Gastroesophageal sphincter (tissue), 4 donors: ENCODE data around the gene SEMA4G. TPM values are rescaled to one million over a fixed set of nuclear protein-coding genes. Genes with fewer than 3 reads are reported as not detected.

ENCODE experiments used
- ATAC-seq: fragments of 150-250 bp; one replicate; pipeline ENCODE4 v1.9.1; 2016; ENCODE audit warnings: mild to moderate bottlenecking, moderate library complexity
- H3K27ac ChIP-seq, 4 donors: fragments of 200-600 bp; sonication (generic) in 3 of 4; 1 replicate in 3 of 4; 2 replicates in 1 of 4; pipeline ENCODE4 v1.5.1; 2016 to 2019
- H3K27me3 ChIP-seq: fragments of 200-600 bp; sonication (generic); one replicate; pipeline ENCODE4 v1.5.1; 2019
- H3K36me3 ChIP-seq, 2 donors: fragments of 200-600 bp; sonication (generic); one replicate each; pipeline ENCODE4 v1.5.1; 2019; ENCODE audit warnings: control low read depth in 1 of 2
- H3K4me1 ChIP-seq, 3 donors: fragments of 200-600 bp; sonication (generic); 1 replicate in 2 of 3; 2 replicates in 1 of 3; pipeline ENCODE4 v1.5.1; 2016 to 2019; ENCODE audit warnings: control low read depth in 2 of 3
- H3K4me3 ChIP-seq, 2 donors: fragments of 200-600 bp; sonication (generic); one replicate each; pipeline ENCODE4 v1.5.1; 2019; ENCODE audit warnings: mild to moderate bottlenecking in 1 of 2, moderate library complexity in 1 of 2
- H3K9me3 ChIP-seq, 3 donors: fragments of 200-600 bp; sonication (generic); one replicate each; pipeline ENCODE4 v1.5.1; 2017 to 2019; ENCODE audit warnings: control low read depth in 2 of 3
- EP300 ChIP-seq: sonication (generic); formaldehyde crosslinking; IDR thresholded peaks from one replicate; pipeline ENCODE4 v1.6.1; 2017; ENCODE audit warnings: antibody characterized with exemption, mild to moderate bottlenecking
- POLR2A ChIP-seq, 2 donors: fragments of 450-650 bp; IDR thresholded peaks; one replicate each; pipeline ENCODE4 v1.6.1; 2017; ENCODE audit warnings: antibody characterized with exemption in 2 of 2, mild to moderate bottlenecking in 2 of 2, moderate library complexity in 1 of 2
- POLR2AphosphoS5 ChIP-seq: sonication (generic); formaldehyde crosslinking; IDR thresholded peaks from one replicate; pipeline ENCODE4 v1.6.1; 2017; ENCODE audit warnings: antibody characterized with exemption
- WGBS, 2 donors: methylation state at CpG; one replicate each; pipeline ENCODE4 v1.1.5; 2018; ENCODE audit warnings: low coverage in 1 of 2; 5-methylcytosine and 5-hydroxymethylcytosine counted together
- total RNA-seq, 4 donors: library from RNA; depleted of rRNA; stranded (reverse); fragments of >200 nt; gene quantifications; one replicate each; pipeline ENCODE4 v1.1.0, GENCODE V29; 2016
- TF ChIP-seq, protein P1 (sequence below), 4 experiments: fragments of 200-600 bp in 2 of 4; fragments of 450-650 bp in 2 of 4; sonication (generic) in 1 of 4; IDR thresholded peaks; one replicate each; pipeline ENCODE4 v1.5.1; 2017 to 2019; ENCODE audit warnings: antibody characterized with exemption in 4 of 4, mild to moderate bottlenecking in 2 of 4, moderate library complexity in 2 of 4

SEMA4G gene
- total RNA-seq, 4 donors from 2014 or later: 1.9 to 2.7 (median 2.1) TPM

DNA sequence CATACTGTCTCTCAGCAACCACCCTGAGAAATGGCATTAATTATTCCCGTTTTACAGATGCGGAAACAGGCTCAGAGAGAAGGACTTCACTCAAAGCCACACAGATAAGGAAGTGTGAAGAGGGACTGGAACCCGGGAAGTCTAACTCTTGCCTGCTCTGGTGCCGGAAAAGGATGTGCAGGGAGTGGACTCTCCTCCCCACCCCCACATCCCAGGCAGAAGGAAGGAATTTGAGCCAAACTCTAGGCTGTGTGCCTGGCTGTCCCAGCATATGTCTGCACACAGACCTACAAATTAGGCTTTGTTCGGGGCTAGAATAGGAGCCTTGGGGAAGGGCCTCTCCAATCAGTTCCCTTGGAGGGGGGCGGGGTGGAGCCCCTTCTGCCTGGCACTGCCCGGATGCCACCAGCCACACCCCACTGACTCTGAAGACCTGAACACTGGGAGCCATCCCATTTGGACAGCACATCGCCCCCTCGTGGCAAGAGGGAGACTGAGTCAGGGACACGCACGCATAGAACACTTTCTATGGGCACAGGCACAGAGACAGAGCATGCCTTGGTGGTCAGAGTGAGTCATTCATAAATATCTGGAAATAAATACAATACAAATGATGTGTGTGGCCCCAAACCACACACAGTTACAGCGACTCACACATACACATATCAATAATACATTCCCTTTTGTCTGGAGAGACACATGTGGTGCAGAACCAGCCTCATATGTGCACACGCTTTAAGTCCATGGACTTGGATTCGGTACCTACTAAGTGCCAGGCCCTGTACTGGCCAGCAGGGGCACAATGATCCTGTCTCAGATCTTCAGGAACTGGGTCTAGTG lies 43.4 kb downstream of the SEMA4G start:
- Histone ChIP-seq H3K4me1 (peaks cover 0 to 53% (median 25%) of the 10 kb centered on the region in 3 donors), H3K9me3 (no peaks in the 10 kb centered on the region), H3K27ac (peak overlapping the region in 3 of 4 donors; percentile 52 to 66 (median 55)), H3K27me3 (peaks cover 20% of the 10 kb centered on the region), H3K36me3 (no peaks in the 10 kb centered on the region), H3K4me3 (no peak overlapping the region)
- peak; percentile 94 for ATAC-seq
- 4 to 9% methylated on average over 3 to 9 of the region's 14 CpGs for WGBS, 2 donors
- no peak for TF ChIP-seq EP300
- TF ChIP-seq POLR2AphosphoS5: peak; percentile 61
- TF ChIP-seq, protein P1, sequence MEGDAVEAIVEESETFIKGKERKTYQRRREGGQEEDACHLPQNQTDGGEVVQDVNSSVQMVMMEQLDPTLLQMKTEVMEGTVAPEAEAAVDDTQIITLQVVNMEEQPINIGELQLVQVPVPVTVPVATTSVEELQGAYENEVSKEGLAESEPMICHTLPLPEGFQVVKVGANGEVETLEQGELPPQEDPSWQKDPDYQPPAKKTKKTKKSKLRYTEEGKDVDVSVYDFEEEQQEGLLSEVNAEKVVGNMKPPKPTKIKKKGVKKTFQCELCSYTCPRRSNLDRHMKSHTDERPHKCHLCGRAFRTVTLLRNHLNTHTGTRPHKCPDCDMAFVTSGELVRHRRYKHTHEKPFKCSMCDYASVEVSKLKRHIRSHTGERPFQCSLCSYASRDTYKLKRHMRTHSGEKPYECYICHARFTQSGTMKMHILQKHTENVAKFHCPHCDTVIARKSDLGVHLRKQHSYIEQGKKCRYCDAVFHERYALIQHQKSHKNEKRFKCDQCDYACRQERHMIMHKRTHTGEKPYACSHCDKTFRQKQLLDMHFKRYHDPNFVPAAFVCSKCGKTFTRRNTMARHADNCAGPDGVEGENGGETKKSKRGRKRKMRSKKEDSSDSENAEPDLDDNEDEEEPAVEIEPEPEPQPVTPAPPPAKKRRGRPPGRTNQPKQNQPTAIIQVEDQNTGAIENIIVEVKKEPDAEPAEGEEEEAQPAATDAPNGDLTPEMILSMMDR (IDR thresholded peaks at IDR 0.05): peak in 3 of 4 experiments; percentile 82 to 98 (median 87)
- TF ChIP-seq POLR2A (IDR thresholded peaks at IDR 0.05): no peak

GRCh38 chr10:101013365-101013825 lies 44.1 kb downstream of the SEMA4G start:
- TF ChIP-seq POLR2A (IDR thresholded peaks at IDR 0.05) (no peak), EP300 (no peak), POLR2AphosphoS5 (no peak)
- TF ChIP-seq, protein P1 (IDR thresholded peaks at IDR 0.05): no peak
- H3K4me3 ChIP-seq: no peak overlapping the region
- H3K27me3 ChIP-seq: peaks cover 25% of the 10 kb centered on the region
- ATAC-seq: no peak
- 42 to 47% methylated on average over 8 to 9 of the region's 9 CpGs for WGBS, 2 donors
- H3K9me3 ChIP-seq: no peaks in the 10 kb centered on the region
- H3K4me1 ChIP-seq: peaks cover 0 to 52% (median 18%) of the 10 kb centered on the region in 3 donors
- peak overlapping the region in 3 of 4 donors; percentile 52 to 66 (median 55) for H3K27ac ChIP-seq
- no peaks in the 10 kb centered on the region for H3K36me3 ChIP-seq

DNA sequence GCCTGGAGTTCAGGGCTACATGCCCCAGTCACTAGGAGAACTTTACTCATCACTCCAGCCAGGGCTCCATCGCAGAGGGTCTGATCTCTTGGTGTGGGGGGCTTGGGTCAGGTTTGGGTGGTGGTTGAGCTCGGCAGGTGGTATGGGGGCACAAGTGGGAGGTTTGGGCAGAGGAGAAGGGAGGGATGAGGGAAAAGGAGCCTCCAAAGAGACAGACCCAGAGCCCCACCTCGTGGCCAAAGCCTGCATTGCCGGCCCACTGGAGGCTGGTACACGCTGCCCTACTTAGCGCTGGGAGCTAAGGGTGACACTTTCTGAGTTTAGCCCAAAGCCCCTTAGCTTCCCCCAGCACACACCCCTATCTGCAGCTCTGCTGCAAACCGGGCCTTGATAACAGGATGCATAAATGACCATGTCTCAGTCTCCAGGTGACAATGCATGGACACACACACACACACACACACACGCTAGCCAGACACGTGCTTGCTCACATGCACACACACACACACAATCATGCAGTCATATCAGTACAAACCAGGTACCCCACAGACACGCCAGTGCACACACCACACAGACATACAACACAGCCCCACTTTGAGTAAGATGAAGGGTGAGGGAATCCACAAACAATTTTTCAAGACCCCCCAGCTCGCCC lies 45.1 kb downstream of the SEMA4G start:
- no peak overlapping the region for H3K27ac ChIP-seq
- 25% methylated on average over 4 of the region's 11 CpGs; no CpG with 5 or more reads in 1 of the 2 donors for WGBS, 2 donors
- peaks cover 35% of the 10 kb centered on the region for H3K27me3 ChIP-seq
- H3K9me3 ChIP-seq: no peaks in the 10 kb centered on the region
- peaks cover 0 to 52% (median 13%) of the 10 kb centered on the region in 3 donors for H3K4me1 ChIP-seq
- peak; percentile 64 for ATAC-seq
- no peak for TF ChIP-seq POLR2AphosphoS5
- TF ChIP-seq, protein P1 (IDR thresholded peaks at IDR 0.05): peak in 3 of 4 experiments; percentile 94 to 96 (median 94)
- no peaks in the 10 kb centered on the region for H3K36me3 ChIP-seq
- H3K4me3 ChIP-seq: no peak overlapping the region

- H3K27ac ChIP-seq: no peak overlapping the region
- TF ChIP-seq, protein P1 (IDR thresholded peaks at IDR 0.05): no peak
- TF ChIP-seq POLR2AphosphoS5 (no peak), EP300 (no peak), POLR2A (IDR thresholded peaks at IDR 0.05) (no peak)
- H3K36me3 ChIP-seq: no peaks in the 10 kb centered on the region
- H3K27me3 ChIP-seq: peaks cover 40% of the 10 kb centered on the region
- no peak overlapping the region for H3K4me3 ChIP-seq
- H3K9me3 ChIP-seq: no peaks in the 10 kb centered on the region
- WGBS, 2 donors: 39 to 80% methylated on average over 1 to 4 of the region's 7 CpGs
- H3K4me1 ChIP-seq: peaks cover 0 to 52% (median 13%) of the 10 kb centered on the region in 3 donors
- ATAC-seq: no peak
Observed at GRCh38 chr10:101014966-101015581, 45.8 kb downstream of the SEMA4G start.
